NCI-H2029 treated with DMSO at 0.1 percent for 48 hours (cell line): ENCODE results near the gene SLC7A5.
"Not testable (repeated sequence)": the region's sequence is repeated elsewhere in the genome, so short reads cannot be mapped to it uniquely, and the experiment has no call there.

Experiments
- DNase-seq: peaks from one replicate; lab custom pipeline; 2025; lab: John Stamatoyannopoulos, UW

SLC7A5 gene

GRCh38 chr16:87822108-87822970, 47.0 kb downstream of the SLC7A5 start:
- no peak for DNase-seq

GRCh38 chr16:87821376-87822107, 47.8 kb downstream of the SLC7A5 start:
- no peak for DNase-seq

GRCh38 chr16:87819983-87820382, 49.3 kb downstream of the SLC7A5 start:
- DNase-seq = no peak

- no peak for DNase-seq
These were observed 50.0 kb downstream of the SLC7A5 start for GRCh38 chr16:87819282-87819681.

GRCh38 chr16:87818533-87819161, 50.7 kb downstream of the SLC7A5 start:
- no peak for DNase-seq

- no peak for DNase-seq
These were observed 51.4 kb downstream of the SLC7A5 start for GRCh38 chr16:87817910-87818309.

- DNase-seq = not testable (repeated sequence)
These were observed 51.9 kb downstream of the SLC7A5 start for GRCh38 chr16:87817370-87817769.

GRCh38 chr16:87816507-87817100, 52.7 kb downstream of the SLC7A5 start:
- no peak for DNase-seq

GRCh38 chr16:87815567-87815966, 53.7 kb downstream of the SLC7A5 start:
- no peak for DNase-seq

GRCh38 chr16:87812200-87812656, 57.1 kb downstream of the SLC7A5 start:
- no peak for DNase-seq

- DNase-seq = not testable (repeated sequence)
These were observed 57.9 kb downstream of the SLC7A5 start for GRCh38 chr16:87811454-87811853.

- DNase-seq = no peak
These were observed 60.0 kb downstream of the SLC7A5 start for GRCh38 chr16:87809150-87809902.

- DNase-seq = no peak
These were observed 61.2 kb downstream of the SLC7A5 start for GRCh38 chr16:87808108-87808507.

GRCh38 chr16:87806641-87807546, 62.4 kb downstream of the SLC7A5 start:
- no peak for DNase-seq

- no peak for DNase-seq
These were observed 63.1 kb downstream of the SLC7A5 start for GRCh38 chr16:87806261-87806640.

GRCh38 chr16:87803385-87803784, 65.9 kb downstream of the SLC7A5 start:
- DNase-seq = no peak

- no peak for DNase-seq
These were observed 66.6 kb downstream of the SLC7A5 start for GRCh38 chr16:87802670-87803069.

- DNase-seq = no peak
These were observed 67.5 kb downstream of the SLC7A5 start for GRCh38 chr16:87801679-87802259.

GRCh38 chr16:87800497-87800896, 68.8 kb downstream of the SLC7A5 start:
- no peak for DNase-seq

- no peak for DNase-seq
These were observed 74.0 kb downstream of the SLC7A5 start for GRCh38 chr16:87795336-87795735.
